Thyroid gland (tissue), 4 donors: ENCODE measurements around the gene SLC6A9. TPM values are rescaled to one million over a fixed set of nuclear protein-coding genes. Genes with fewer than 3 reads are reported as not detected.

Experiments
- DNase-seq, 2 donors: peaks; one replicate each; pipeline ENCODE4 v3.0.0-alpha.2; 2019
- H3K27ac ChIP-seq, 3 donors: fragments of 200-600 bp; sonication (generic); 1 replicate in 2 of 3; 2 replicates in 1 of 3; pipeline ENCODE4 v1.5.1; 2016 to 2019; ENCODE audit warnings: mild to moderate bottlenecking in 1 of 3, moderate library complexity in 1 of 3
- H3K27me3 ChIP-seq: fragments of 200-600 bp; sonication (generic); one replicate; pipeline ENCODE4 v1.5.1; 2019
- H3K36me3 ChIP-seq, 2 donors: fragments of 200-600 bp; sonication (generic); one replicate each; pipeline ENCODE4 v1.5.1; 2016 to 2019
- H3K4me1 ChIP-seq, 2 donors: fragments of 200-600 bp; sonication (generic); one replicate each; pipeline ENCODE4 v1.5.1; 2017 to 2019
- H3K4me3 ChIP-seq, 3 donors: fragments of 200-600 bp; sonication (generic); replicated peaks in 1 of 3; 1 replicate in 2 of 3; 2 replicates in 1 of 3; pipeline ENCODE4 v1.5.1; 2016; ENCODE audit warnings: mild to moderate bottlenecking in 1 of 3
- H3K9me3 ChIP-seq: fragments of 200-600 bp; sonication (generic); one replicate; pipeline ENCODE4 v1.5.1; 2017
- POLR2A ChIP-seq, 2 donors: fragments of 450-650 bp; IDR thresholded peaks; one replicate each; pipeline ENCODE4 v1.6.1; 2017; ENCODE audit warnings: antibody characterized with exemption in 2 of 2, mild to moderate bottlenecking in 2 of 2, moderate library complexity in 1 of 2
- WGBS, 2 donors: methylation state at CpG; one replicate each; pipeline ENCODE4 v1.1.5; 2017; 5-methylcytosine and 5-hydroxymethylcytosine counted together
- intact Hi-C: fragments of 100-400 bp; cut with DNase I; formaldehyde crosslinking; loops from one replicate; pipeline ENCODE4 v1.15.1; 2023
- total RNA-seq, 4 donors: library from RNA; depleted of rRNA; stranded (reverse); fragments of >200 nt; gene quantifications; one replicate each; pipeline ENCODE4 v1.2.3, GENCODE V29; 2016
- TF ChIP-seq, protein P1 (sequence below), 6 experiments: fragments of 200-600 bp in 3 of 6; fragments of 450-650 bp in 3 of 6; sonication (generic) in 3 of 6; IDR thresholded peaks; one replicate each; pipeline ENCODE4 v1.5.1; 2016 to 2019; ENCODE audit warnings: antibody characterized with exemption in 6 of 6, mild to moderate bottlenecking in 2 of 6, inconsistent platforms in 1 of 6, moderate library complexity in 1 of 6

SLC6A9 gene
- total RNA-seq, 4 donors from 2014 or later: 7.2 to 11.3 (median 7.6) TPM

- no peaks in the 10 kb centered on the region for H3K4me1 ChIP-seq
- H3K27ac ChIP-seq: no peak overlapping the region
- WGBS, 2 donors: 63 to 76% methylated on average over 3 of the region's 3 CpGs
- intact Hi-C loops: no loop called here
- no peak for DNase-seq
- TF ChIP-seq, protein P1, sequence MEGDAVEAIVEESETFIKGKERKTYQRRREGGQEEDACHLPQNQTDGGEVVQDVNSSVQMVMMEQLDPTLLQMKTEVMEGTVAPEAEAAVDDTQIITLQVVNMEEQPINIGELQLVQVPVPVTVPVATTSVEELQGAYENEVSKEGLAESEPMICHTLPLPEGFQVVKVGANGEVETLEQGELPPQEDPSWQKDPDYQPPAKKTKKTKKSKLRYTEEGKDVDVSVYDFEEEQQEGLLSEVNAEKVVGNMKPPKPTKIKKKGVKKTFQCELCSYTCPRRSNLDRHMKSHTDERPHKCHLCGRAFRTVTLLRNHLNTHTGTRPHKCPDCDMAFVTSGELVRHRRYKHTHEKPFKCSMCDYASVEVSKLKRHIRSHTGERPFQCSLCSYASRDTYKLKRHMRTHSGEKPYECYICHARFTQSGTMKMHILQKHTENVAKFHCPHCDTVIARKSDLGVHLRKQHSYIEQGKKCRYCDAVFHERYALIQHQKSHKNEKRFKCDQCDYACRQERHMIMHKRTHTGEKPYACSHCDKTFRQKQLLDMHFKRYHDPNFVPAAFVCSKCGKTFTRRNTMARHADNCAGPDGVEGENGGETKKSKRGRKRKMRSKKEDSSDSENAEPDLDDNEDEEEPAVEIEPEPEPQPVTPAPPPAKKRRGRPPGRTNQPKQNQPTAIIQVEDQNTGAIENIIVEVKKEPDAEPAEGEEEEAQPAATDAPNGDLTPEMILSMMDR (IDR thresholded peaks at IDR 0.05): no peak
- no peaks in the 10 kb centered on the region for H3K9me3 ChIP-seq
- no peaks in the 10 kb centered on the region for H3K27me3 ChIP-seq
- no peaks in the 10 kb centered on the region for H3K36me3 ChIP-seq
- H3K4me3 ChIP-seq: no peak overlapping the region
These were observed 43.2 kb upstream of the SLC6A9 start for GRCh38 chr1:44074415-44074814.

DNA sequence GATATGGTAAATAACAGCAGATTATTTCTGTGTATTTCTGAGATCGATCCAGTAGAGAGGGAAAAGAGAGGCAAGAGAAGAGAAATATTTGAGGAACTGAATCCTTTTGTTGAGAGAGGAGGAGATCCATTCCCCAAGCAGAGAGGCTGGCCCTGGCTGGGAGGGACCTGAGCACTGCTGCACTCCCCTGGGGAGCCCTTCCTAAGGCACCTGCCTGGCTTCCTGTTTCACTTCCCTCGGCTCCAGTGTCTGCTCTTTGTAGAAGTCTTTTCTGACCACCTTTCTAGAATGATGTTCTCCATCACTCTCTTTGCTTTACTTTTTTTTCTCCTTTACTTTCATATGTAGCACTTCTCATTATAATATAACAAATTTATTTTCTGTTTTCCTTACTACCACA, 42.3 kb upstream of the SLC6A9 start:
- DNase-seq: no peak
- WGBS, 2 donors: 50 to 66% methylated on average over 2 of the region's 2 CpGs

GRCh38 chr1:44072821-44073220, 41.6 kb upstream of the SLC6A9 start:
- TF ChIP-seq, protein P1 (IDR thresholded peaks at IDR 0.05): no peak
- no peak for TF ChIP-seq POLR2A (IDR thresholded peaks at IDR 0.05)
- H3K36me3 ChIP-seq: no peaks in the 10 kb centered on the region
- DNase-seq: no peak
- no peaks in the 10 kb centered on the region for H3K4me1 ChIP-seq
- no peaks in the 10 kb centered on the region for H3K9me3 ChIP-seq
- intact Hi-C loops: no loop called here
- no peak overlapping the region for H3K27ac ChIP-seq
- no peak overlapping the region for H3K4me3 ChIP-seq
- 84 to 87% methylated on average over 2 of the region's 2 CpGs for WGBS, 2 donors
- H3K27me3 ChIP-seq: no peaks in the 10 kb centered on the region

More for the DNA sequence above, 42.3 kb upstream of the SLC6A9 start:
- no peak for TF ChIP-seq POLR2A (IDR thresholded peaks at IDR 0.05)
- TF ChIP-seq, protein P1 (IDR thresholded peaks at IDR 0.05): no peak
- Histone ChIP-seq H3K27me3 (no peaks in the 10 kb centered on the region), H3K9me3 (no peaks in the 10 kb centered on the region), H3K4me3 (no peak overlapping the region), H3K4me1 (no peaks in the 10 kb centered on the region), H3K27ac (no peak overlapping the region), H3K36me3 (no peaks in the 10 kb centered on the region)
- intact Hi-C loops: no loop called here

DNA sequence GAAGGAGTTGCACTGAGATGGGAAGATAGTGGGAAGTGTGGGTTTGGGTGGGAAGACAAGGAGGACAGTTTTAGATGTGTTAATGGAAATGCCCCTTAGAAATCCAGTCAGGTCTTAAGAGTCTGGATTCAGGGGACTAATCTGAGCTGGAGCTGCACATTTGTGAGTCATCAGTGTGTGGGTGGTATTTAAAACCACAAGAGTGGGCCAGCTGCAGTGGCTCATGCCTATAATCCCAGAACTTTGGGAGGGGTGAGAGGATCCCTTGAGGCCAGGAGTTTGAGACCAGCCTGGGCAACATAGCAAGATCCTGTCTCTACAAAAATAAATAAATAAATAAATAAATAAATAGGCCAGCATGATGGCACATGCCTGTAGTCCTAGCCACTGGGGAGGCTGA, 40.9 kb upstream of the SLC6A9 start:
- no peak overlapping the region for H3K27ac ChIP-seq
- no peaks in the 10 kb centered on the region for H3K9me3 ChIP-seq
- TF ChIP-seq, protein P1 (IDR thresholded peaks at IDR 0.05): no peak
- no peak for TF ChIP-seq POLR2A (IDR thresholded peaks at IDR 0.05)
- H3K27me3 ChIP-seq: no peaks in the 10 kb centered on the region
- no peak overlapping the region for H3K4me3 ChIP-seq
- intact Hi-C loops: no loop called here
- no peaks in the 10 kb centered on the region for H3K4me1 ChIP-seq
- DNase-seq: no peak
- no peaks in the 10 kb centered on the region for H3K36me3 ChIP-seq

DNA sequence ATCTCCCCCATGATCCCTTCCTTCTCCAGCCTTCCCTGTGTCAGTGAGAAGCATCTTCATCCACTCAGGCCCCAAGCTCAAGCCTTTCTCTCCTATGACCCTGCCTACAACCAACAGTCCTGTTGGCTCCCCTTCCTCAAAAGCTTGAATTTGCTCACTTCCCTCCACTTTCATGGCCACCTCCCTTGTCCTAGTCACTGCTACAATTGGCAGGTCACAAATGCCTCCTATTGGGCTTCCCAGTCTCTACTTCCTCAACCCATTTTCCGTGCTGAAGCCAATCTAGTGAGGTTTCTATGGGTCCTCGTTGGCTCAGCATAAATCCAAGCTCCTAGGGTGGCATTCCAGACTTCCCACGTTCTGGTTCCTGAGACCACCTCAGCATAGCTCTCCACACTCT, 40.2 kb upstream of the SLC6A9 start:
- H3K27ac ChIP-seq: no peak overlapping the region
- TF ChIP-seq, protein P1 (IDR thresholded peaks at IDR 0.05): no peak
- TF ChIP-seq POLR2A (IDR thresholded peaks at IDR 0.05): no peak
- no peaks in the 10 kb centered on the region for H3K36me3 ChIP-seq
- H3K4me3 ChIP-seq: no peak overlapping the region
- 59 to 73% methylated on average over 3 of the region's 3 CpGs for WGBS, 2 donors
- no peak for DNase-seq
- H3K9me3 ChIP-seq: no peaks in the 10 kb centered on the region
- intact Hi-C loops: no loop called here
- H3K27me3 ChIP-seq: no peaks in the 10 kb centered on the region
- H3K4me1 ChIP-seq: no peaks in the 10 kb centered on the region
